Activated CD8-positive, alpha-beta memory T cell treated with anti-CD3 and anti-CD28 coated beads, Interleukin-2, amount 10 ng/mL, durations not matched to agents 7 days and 5 days (primary cell): Measurements from ENCODE around the gene FOXO6. TPM values are rescaled to one million over a fixed set of nuclear protein-coding genes. Genes with fewer than 3 reads are reported as not detected.

Experiments
- ATAC-seq: fragments of 150-1000 bp; cut with Tn5 transposase; one replicate; pipeline ENCODE4 v1.10.0; 2021; ENCODE audit warnings: moderate library complexity
- CTCF ChIA-PET: fragments of 350-600 bp; sonication (Branson Sonifier 250); formaldehyde crosslinking; loops from one replicate; lab custom pipeline; 2021; ENCODE audit warnings: antibody characterized with exemption; lab: Charles Lee
- DNase-seq: peaks from one replicate; pipeline ENCODE4 v3.0.0-alpha.2; 2020
- H3K27ac Mint-ChIP-seq: one replicate; pipeline ENCODE4 v1.8.0; 2021; ENCODE audit warnings: mild to moderate bottlenecking, mixed read lengths
- H3K27me3 Mint-ChIP-seq: one replicate; pipeline ENCODE4 v1.8.0; 2021; ENCODE audit warnings: mixed read lengths
- H3K36me3 Mint-ChIP-seq: one replicate; pipeline ENCODE4 v1.8.0; 2021; ENCODE audit warnings: mild to moderate bottlenecking, mixed read lengths
- H3K4me1 Mint-ChIP-seq: one replicate; pipeline ENCODE4 v1.8.0; 2021; ENCODE audit warnings: mixed read lengths
- H3K4me3 Mint-ChIP-seq: one replicate; pipeline ENCODE4 v1.8.0; 2021; ENCODE audit warnings: mild to moderate bottlenecking, moderate library complexity, mixed read lengths
- H3K9me3 Mint-ChIP-seq: one replicate; pipeline ENCODE4 v1.8.0; 2022; ENCODE audit warnings: low read depth, mixed read lengths
- total RNA-seq, 2 experiments: library from RNA; stranded (reverse); gene quantifications; one replicate each; pipeline ENCODE4 v1.2.3, GENCODE V29; 2021

The FOXO6 gene
- total RNA-seq, 2 experiments from 2014 or later, result not detected

DNA sequence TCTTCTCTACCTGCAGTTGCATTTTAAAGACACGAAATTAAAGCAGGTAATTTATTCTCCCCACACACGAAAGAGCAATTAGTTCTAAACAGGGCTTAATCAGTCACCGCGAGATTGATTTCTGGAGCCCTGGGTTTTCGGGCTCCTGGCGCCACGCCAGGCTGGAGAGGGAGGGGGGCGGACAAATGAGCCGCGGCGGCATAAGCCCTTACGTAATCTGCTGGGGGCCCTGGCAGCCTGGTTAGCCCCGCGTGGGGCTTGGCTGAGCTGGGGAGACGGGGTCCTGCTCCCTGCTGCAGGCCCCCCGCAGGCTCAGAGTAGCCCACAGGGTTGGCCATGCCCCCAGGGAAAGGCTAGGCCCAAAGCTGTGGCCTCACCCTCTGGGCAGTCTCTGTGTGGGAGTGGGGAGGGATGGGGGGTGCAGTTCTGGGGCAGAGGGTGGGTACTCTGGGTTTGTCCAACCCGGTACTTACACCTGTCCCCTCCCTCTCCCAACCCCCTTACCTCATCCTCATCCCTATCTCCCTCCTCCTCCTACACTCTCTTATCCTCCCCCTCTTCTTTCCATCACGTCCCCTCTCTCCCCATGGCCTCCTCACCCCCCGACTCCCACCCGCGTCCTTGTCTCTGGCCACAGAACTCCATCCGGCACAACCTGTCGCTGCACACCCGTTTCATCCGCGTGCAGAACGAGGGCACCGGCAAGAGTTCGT lies 19.9 kb downstream of the FOXO6 start:
- peak overlapping the region; percentile 50 for H3K4me3 Mint-ChIP-seq
- DNase-seq (no peak), ATAC-seq (no peak)
- H3K9me3 Mint-ChIP-seq, result no peaks in the 10 kb centered on the region
- no peaks in the 10 kb centered on the region for H3K36me3 Mint-ChIP-seq
- H3K4me1 Mint-ChIP-seq, result peaks cover 9% of the 10 kb centered on the region
- H3K27me3 Mint-ChIP-seq, result peaks cover 54% of the 10 kb centered on the region
- no peak overlapping the region for H3K27ac Mint-ChIP-seq
- CTCF ChIA-PET, result interaction anchor here (0.7 to 1.0 kb wide), 3 partner anchors 11 to 99 kb away, joined by 3 read pairs; partner anchors contain the start of gene FOXO6

- CTCF ChIA-PET, result interaction anchor here (0.7 to 1.0 kb wide), 3 partner anchors 11 to 100 kb away, joined by 3 read pairs; partner anchors contain the start of gene FOXO6
- Mint-ChIP-seq H3K9me3 (no peaks in the 10 kb centered on the region), H3K4me3 (peak overlapping the region; percentile 50), H3K36me3 (no peaks in the 10 kb centered on the region), H3K4me1 (peaks cover 9% of the 10 kb centered on the region), H3K27ac (no peak overlapping the region), H3K27me3 (peaks cover 51% of the 10 kb centered on the region)
- ATAC-seq, result peak; percentile 73
- DNase-seq, result no peak
Measured at GRCh38 chr1:41381692-41382479, 20.7 kb downstream of the FOXO6 start.

DNA sequence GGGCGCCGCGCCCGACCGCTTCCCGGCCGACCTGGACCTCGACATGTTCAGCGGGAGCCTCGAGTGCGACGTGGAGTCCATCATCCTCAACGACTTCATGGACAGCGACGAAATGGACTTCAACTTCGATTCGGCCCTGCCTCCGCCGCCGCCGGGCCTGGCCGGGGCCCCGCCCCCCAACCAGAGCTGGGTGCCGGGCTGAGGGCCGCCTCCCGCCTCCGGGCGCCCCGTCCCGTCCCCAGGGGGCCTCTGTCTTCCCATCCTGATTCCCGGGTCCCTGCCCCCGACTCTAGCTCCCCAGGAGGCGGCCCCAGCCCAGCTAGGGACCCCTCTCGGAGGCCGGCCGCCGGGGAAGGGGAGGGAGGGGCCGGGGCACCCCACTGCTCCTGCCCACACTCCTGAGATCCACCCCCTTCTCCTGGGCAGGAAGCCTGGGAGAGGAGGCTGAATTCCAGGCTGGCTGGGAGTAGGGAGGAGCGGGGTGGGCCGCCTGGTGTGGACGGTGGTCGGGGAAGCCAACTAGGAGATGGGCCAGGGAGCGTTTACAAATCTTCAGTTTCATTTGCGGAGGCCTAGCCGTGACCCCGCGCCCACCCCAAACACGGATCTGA lies 21.4 kb downstream of the FOXO6 start:
- Mint-ChIP-seq H3K9me3 (no peaks in the 10 kb centered on the region), H3K36me3 (no peaks in the 10 kb centered on the region), H3K4me3 (no peak overlapping the region), H3K27me3 (peaks cover 53% of the 10 kb centered on the region), H3K4me1 (peaks cover 9% of the 10 kb centered on the region), H3K27ac (no peak overlapping the region)
- no peak for ATAC-seq
- CTCF ChIA-PET, result no interaction called here
- no peak for DNase-seq

DNA sequence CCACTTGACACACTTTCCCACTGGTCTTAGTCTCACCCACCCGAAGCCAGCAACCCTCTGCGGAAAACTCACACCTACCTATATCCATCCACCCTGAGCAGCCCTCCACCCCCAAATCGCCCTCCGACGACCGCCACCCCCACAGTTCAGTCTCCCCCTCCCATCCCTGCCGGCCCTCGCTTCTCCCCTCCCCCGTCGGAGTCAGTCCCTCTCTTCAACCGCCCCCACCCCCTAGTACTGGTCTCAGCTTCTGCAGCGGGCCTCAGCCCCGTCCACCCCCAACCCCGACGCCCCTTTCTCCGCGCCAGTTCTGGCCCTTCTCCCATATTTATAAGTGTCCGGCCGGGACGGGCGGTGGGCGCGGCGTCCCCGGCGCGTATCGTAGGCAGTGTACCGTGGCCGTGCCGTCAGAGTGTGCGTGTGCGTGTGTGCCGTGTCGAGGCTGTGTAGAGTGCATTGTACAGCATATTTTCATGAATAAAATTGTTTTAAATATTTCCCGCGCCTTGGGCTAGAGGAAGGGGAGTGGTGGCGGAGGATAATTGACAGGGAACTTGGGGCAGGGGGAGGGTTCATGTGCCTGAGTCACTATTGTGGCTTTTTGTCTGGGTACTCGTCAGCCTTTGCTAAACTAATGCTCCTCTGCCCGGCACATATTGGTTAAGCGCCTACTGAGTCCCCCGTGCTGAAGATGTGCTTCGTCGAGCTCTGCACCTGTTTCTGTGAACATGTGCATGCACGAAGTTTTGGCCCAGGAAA lies 22.0 kb downstream of the FOXO6 start:
- H3K9me3 Mint-ChIP-seq, result no peaks in the 10 kb centered on the region
- H3K4me3 Mint-ChIP-seq, result no peak overlapping the region
- H3K27ac Mint-ChIP-seq, result no peak overlapping the region
- no peak for DNase-seq
- H3K27me3 Mint-ChIP-seq, result peaks cover 55% of the 10 kb centered on the region
- H3K36me3 Mint-ChIP-seq, result no peaks in the 10 kb centered on the region
- ATAC-seq, result no peak
- CTCF ChIA-PET, result interaction anchor here (1.4 kb wide), 1 partner anchor 34 kb away, joined by 3 read pairs; no protein-coding TSS in a partner anchor
- H3K4me1 Mint-ChIP-seq, result peaks cover 9% of the 10 kb centered on the region

- no peak for ATAC-seq
Measured at GRCh38 chr1:41384579-41384978, 23.3 kb downstream of the FOXO6 start.

GRCh38 chr1:41385398-41386195 lies 24.4 kb downstream of the FOXO6 start:
- ATAC-seq (no peak), DNase-seq (no peak)
- CTCF ChIA-PET, result interaction anchor here (0.9 kb wide), 1 partner anchor 11 kb away, joined by 3 read pairs; no protein-coding TSS in a partner anchor
- H3K36me3 Mint-ChIP-seq, result no peaks in the 10 kb centered on the region
- no peak overlapping the region for H3K27ac Mint-ChIP-seq
- peaks cover 9% of the 10 kb centered on the region for H3K4me1 Mint-ChIP-seq
- H3K4me3 Mint-ChIP-seq, result no peak overlapping the region
- no peaks in the 10 kb centered on the region for H3K9me3 Mint-ChIP-seq
- H3K27me3 Mint-ChIP-seq, result peaks cover 41% of the 10 kb centered on the region

More at GRCh38 chr1:41384579-41384978, 23.3 kb downstream of the FOXO6 start:
- Mint-ChIP-seq H3K36me3 (no peaks in the 10 kb centered on the region), H3K4me3 (no peak overlapping the region), H3K27ac (no peak overlapping the region), H3K4me1 (peaks cover 9% of the 10 kb centered on the region), H3K9me3 (no peaks in the 10 kb centered on the region), H3K27me3 (peaks cover 51% of the 10 kb centered on the region)
- no peak for DNase-seq
- CTCF ChIA-PET, result interaction anchor here (0.6 to 1.4 kb wide), 2 partner anchors 33 to 238 kb away, joined by 3 read pairs; no protein-coding TSS in a partner anchor

DNA sequence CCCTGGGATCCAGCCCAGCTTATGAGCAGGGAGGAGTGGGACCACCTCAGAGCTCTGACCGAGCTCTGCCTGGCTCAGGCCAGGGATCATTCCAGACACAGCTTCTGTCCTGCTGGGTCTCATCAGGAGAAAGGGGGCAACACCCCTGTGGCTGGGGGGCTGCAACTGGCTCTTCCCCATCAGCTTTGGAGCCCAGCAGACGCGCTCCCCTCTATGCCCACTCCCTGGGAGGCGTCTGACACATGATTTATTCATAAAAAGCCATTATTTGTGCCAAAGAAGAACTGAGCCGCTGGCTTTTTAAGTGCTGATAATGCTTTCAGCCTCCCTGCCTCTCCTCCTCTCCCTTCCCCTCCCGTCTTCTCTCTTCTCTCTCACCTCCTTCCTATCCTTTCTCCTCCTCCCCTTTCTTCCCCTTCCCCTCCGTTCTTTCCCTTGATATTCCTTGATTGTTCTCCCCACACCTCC lies 25.0 kb downstream of the FOXO6 start:
- CTCF ChIA-PET, result interaction anchor here (0.9 kb wide), 1 partner anchor 11 kb away, joined by 3 read pairs; no protein-coding TSS in a partner anchor
- H3K9me3 Mint-ChIP-seq, result no peaks in the 10 kb centered on the region

GRCh38 chr1:41387667-41388091 lies 26.4 kb downstream of the FOXO6 start:
- peaks cover 7% of the 10 kb centered on the region for H3K4me1 Mint-ChIP-seq
- H3K4me3 Mint-ChIP-seq, result no peak overlapping the region
- peaks cover 34% of the 10 kb centered on the region for H3K27me3 Mint-ChIP-seq
- CTCF ChIA-PET, result no interaction called here
- H3K36me3 Mint-ChIP-seq, result no peaks in the 10 kb centered on the region
- H3K27ac Mint-ChIP-seq, result no peak overlapping the region
- H3K9me3 Mint-ChIP-seq, result no peaks in the 10 kb centered on the region
- ATAC-seq (no peak), DNase-seq (no peak)

More for the DNA sequence above, 25.0 kb downstream of the FOXO6 start:
- no peak overlapping the region for H3K4me3 Mint-ChIP-seq
- DNase-seq, result no peak
- no peaks in the 10 kb centered on the region for H3K36me3 Mint-ChIP-seq
- no peak overlapping the region for H3K27ac Mint-ChIP-seq
- H3K4me1 Mint-ChIP-seq, result peaks cover 9% of the 10 kb centered on the region
- peaks cover 37% of the 10 kb centered on the region for H3K27me3 Mint-ChIP-seq
- no peak for ATAC-seq

DNA sequence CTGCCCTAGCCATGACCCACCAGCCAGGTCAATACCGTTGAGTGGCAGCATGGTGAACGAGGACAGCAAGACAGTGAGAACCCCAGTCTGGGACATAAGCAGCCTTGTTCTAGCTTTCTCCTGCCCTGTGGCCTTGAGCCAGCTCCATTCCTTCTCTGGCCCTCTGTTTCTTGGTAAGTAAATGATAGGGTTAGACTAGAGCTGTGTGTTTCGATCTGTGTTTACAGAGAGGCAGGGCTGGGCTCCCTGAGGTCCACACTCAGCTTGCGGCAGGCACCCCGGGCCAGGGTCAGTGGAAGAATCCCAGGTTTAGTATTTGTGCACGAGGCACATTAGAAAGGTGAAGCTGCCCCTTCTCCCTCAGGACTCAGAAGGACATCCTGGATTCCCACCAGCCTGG lies 27.3 kb downstream of the FOXO6 start:
- no peaks in the 10 kb centered on the region for H3K9me3 Mint-ChIP-seq
- H3K4me1 Mint-ChIP-seq, result peaks cover 2% of the 10 kb centered on the region
- no peak overlapping the region for H3K4me3 Mint-ChIP-seq
- CTCF ChIA-PET, result no interaction called here
- H3K27me3 Mint-ChIP-seq, result peaks cover 26% of the 10 kb centered on the region
- ATAC-seq, result no peak
- H3K27ac Mint-ChIP-seq, result no peak overlapping the region
- no peak for DNase-seq
- H3K36me3 Mint-ChIP-seq, result no peaks in the 10 kb centered on the region

DNA sequence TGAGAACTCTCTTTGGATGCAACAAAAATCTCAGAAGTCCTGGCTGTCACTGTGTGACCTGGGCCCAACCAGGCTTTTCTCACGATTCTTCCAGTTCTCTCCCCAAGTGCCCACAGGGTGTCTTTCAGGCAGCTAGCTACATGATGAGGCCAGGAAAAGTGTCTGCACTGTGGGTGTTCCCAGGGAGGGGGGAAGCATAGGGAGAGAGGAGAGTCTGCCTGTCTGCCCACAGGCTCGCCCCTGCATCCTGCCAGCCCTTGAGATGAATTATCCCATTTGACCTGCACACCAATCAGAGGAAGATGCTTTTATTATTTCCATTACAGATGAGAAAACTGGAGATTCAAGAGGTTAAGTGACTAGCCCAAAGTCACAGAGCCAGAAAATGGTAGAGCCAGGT lies 27.8 kb downstream of the FOXO6 start:
- H3K36me3 Mint-ChIP-seq, result no peaks in the 10 kb centered on the region
- H3K4me3 Mint-ChIP-seq, result no peak overlapping the region
- no peak overlapping the region for H3K27ac Mint-ChIP-seq
- DNase-seq (no peak), ATAC-seq (no peak)
- peaks cover 21% of the 10 kb centered on the region for H3K27me3 Mint-ChIP-seq
- CTCF ChIA-PET, result no interaction called here
- H3K9me3 Mint-ChIP-seq, result no peaks in the 10 kb centered on the region
- no peaks in the 10 kb centered on the region for H3K4me1 Mint-ChIP-seq

- H3K9me3 Mint-ChIP-seq, result no peaks in the 10 kb centered on the region
- no peak for ATAC-seq
- CTCF ChIA-PET, result no interaction called here
- no peak overlapping the region for H3K4me3 Mint-ChIP-seq
- no peak for DNase-seq
- no peak overlapping the region for H3K27ac Mint-ChIP-seq
- no peaks in the 10 kb centered on the region for H3K36me3 Mint-ChIP-seq
- no peaks in the 10 kb centered on the region for H3K4me1 Mint-ChIP-seq
- peaks cover 11% of the 10 kb centered on the region for H3K27me3 Mint-ChIP-seq
Measured at GRCh38 chr1:41390166-41390565, 28.9 kb downstream of the FOXO6 start.

DNA sequence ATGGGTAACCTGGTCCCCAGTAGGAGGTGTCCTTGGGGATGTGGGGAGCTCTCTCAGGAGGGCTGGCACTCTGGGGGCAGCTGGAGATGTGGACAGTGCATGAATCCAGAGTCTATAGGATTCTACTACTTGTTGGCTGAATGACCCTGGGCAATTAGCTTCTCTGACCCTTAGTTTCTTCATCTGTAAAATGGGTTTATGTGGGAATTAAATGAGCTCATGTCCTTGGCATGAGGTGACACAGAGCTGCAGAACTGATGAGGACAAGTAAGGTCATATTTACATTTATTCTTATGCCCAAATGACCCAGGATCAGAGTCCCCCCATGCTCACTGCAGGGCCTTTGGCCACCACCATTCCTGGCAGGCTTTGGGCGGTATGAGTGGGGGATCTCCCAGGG lies 29.3 kb downstream of the FOXO6 start:
- Mint-ChIP-seq H3K27ac (no peak overlapping the region), H3K4me1 (peaks cover 1% of the 10 kb centered on the region), H3K4me3 (no peak overlapping the region), H3K9me3 (no peaks in the 10 kb centered on the region), H3K27me3 (peaks cover 11% of the 10 kb centered on the region), H3K36me3 (no peaks in the 10 kb centered on the region)
- no peak for ATAC-seq
- CTCF ChIA-PET, result no interaction called here
- no peak for DNase-seq
